Measurements from ENCODE around the gene PAK1IP1. TPM values are rescaled to one million over a fixed set of nuclear protein-coding genes. Genes with fewer than 3 reads are reported as not detected.
"Not testable (repeated sequence)": the region's sequence is repeated elsewhere in the genome, so short reads cannot be mapped to it uniquely, and the experiment has no call there.

The PAK1IP1 gene
- total RNA-seq, 2 experiments from 2014 or later: 16.9 to 17.6 TPM

DNA sequence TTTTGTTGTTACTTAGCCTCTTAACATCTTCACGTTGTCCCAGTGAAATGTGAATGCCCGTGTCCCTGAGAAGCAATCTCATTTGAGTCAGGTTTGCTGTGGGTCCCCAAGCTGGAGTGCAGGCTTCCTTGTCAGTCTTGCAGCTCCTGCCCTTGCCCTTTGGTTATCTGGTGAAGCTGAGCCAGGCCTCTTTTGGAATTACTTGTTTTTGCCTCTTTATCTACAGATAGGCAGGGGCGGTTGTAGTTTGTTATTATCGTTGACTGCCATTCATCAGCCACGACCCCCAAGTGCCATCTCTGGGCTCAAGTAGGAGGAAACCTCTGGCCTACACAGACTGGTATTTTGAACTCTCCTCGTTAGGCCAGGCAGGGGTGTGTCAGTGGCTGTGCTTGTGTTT lies 30.3 kb downstream of the PAK1IP1 start:
- Mint-ChIP-seq H3K9me3 (ENCODE audit: insufficient read depth) (no peaks in the 10 kb centered on the region), H3K36me3 (ENCODE audit: low read depth) (peaks cover 27% of the 10 kb centered on the region), H3K27ac (no peak overlapping the region), H3K4me1 (ENCODE audit: low read depth) (peaks cover 45% of the 10 kb centered on the region), H3K27me3 (ENCODE audit: low read depth) (no peaks in the 10 kb centered on the region), H3K4me3 (no peak overlapping the region)
- ChIA-PET POLR2A (no interaction called here), CTCF (interaction anchor here (1.6 kb wide), 1 partner anchor 34 kb away, joined by 4 read pairs; no protein-coding TSS in a partner anchor)
- ATAC-seq (no peak), DNase-seq (no peak)

DNA sequence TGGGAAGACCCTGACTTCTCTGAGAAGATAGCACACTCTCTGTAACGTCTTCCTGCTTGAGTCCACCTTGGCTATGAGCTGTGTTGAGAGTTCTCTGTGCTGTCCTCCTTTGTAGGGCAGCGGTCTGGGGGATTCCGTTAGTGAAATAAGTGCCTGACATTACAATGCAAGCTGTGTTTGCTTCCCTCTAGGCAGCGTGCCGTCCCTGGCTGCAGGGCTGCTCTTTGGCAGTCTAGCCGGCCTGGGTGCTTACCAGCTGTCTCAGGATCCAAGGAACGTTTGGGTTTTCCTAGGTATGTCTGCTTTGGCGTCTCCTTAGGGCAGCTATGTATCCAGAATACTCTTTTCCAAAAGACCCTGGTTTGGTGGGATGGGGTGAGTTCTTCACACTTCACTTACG lies 30.9 kb downstream of the PAK1IP1 start:
- H3K27ac Mint-ChIP-seq: peak overlapping the region; percentile 39
- peaks cover 44% of the 10 kb centered on the region for H3K4me1 Mint-ChIP-seq (ENCODE audit: low read depth)
- no peak for ATAC-seq
- H3K36me3 Mint-ChIP-seq (ENCODE audit: low read depth): peaks cover 34% of the 10 kb centered on the region
- ChIA-PET CTCF (interaction anchor here (0.9 to 1.6 kb wide), 2 partner anchors 31 to 33 kb away, joined by 3 to 4 read pairs; partner anchors contain the start of gene PAK1IP1), POLR2A (no interaction called here)
- DNase-seq: no peak
- no peak overlapping the region for H3K4me3 Mint-ChIP-seq
- no peaks in the 10 kb centered on the region for H3K27me3 Mint-ChIP-seq (ENCODE audit: low read depth)
- no peaks in the 10 kb centered on the region for H3K9me3 Mint-ChIP-seq (ENCODE audit: insufficient read depth)

DNA sequence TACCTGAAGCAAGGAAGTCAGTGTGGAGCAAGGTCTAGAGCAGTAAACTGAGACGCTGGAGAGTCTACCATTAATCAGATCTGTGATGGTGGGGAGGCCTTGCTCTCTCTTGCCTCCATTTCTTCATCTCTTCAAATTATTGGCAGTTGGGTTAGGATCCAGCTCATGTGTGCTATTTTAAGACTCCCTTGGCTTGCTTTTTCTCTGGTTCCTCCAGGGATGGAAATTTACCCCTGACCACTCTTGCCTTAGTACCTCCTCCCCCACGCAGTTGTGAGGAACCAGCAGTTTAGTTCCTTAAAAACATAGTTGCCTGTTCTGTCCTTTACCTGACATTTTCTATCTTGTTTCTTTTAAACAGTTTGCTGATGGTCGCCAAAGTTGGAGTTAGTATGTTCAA lies 35.5 kb downstream of the PAK1IP1 start:
- ChIA-PET CTCF (interaction anchor here (1.1 kb wide), 1 partner anchor 23 kb away, joined by 3 read pairs; no protein-coding TSS in a partner anchor), POLR2A (no interaction called here)
- DNase-seq: no peak
- Mint-ChIP-seq H3K36me3 (ENCODE audit: low read depth) (peaks cover 40% of the 10 kb centered on the region), H3K27ac (no peak overlapping the region), H3K4me3 (no peak overlapping the region), H3K4me1 (ENCODE audit: low read depth) (peaks cover 3% of the 10 kb centered on the region), H3K9me3 (ENCODE audit: insufficient read depth) (no peaks in the 10 kb centered on the region), H3K27me3 (ENCODE audit: low read depth) (no peaks in the 10 kb centered on the region)
- no peak for ATAC-seq

DNA sequence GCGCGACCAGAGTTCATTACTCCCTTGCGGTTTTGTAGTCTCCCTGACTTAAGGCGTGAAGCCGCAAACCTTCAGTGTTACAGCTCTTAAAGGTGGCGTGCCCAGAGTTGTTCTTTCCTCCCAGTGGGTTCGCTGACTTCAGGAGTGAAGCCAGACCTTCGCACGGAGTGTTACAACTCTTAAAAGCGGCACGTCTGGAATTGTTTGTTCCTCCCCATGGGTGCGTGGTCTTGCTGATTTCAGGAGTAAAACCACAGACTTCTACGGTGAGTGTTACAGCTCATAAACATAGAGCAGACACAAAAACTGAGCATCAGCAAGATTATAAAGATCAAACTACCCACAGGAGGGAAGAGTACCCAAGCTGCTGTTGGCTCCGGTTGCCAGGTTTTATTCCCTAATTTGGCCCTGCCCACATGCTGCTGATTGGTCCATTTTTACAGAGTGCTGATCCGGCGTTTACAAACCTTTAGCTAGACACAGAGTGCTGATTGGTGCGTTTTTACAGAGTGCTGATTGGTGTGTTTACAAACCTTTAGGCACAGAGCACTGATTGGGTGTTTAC lies 38.5 kb downstream of the PAK1IP1 start:
- Mint-ChIP-seq H3K9me3 (ENCODE audit: insufficient read depth) (no peaks in the 10 kb centered on the region), H3K27me3 (ENCODE audit: low read depth) (no peaks in the 10 kb centered on the region), H3K27ac (no peak overlapping the region), H3K36me3 (ENCODE audit: low read depth) (peaks cover 24% of the 10 kb centered on the region), H3K4me3 (no peak overlapping the region), H3K4me1 (ENCODE audit: low read depth) (no peaks in the 10 kb centered on the region)
- POLR2A ChIA-PET: interaction anchor here (1.1 to 2.0 kb wide), 3 partner anchors 12 to 14 kb away, joined by 3 to 7 read pairs (median 5); no protein-coding TSS in a partner anchor
- CTCF ChIA-PET: interaction anchor here (1.5 kb wide), 1 partner anchor 9 kb away, joined by 6 read pairs; no protein-coding TSS in a partner anchor
- no peak for DNase-seq
- ATAC-seq: peak; percentile 30

DNA sequence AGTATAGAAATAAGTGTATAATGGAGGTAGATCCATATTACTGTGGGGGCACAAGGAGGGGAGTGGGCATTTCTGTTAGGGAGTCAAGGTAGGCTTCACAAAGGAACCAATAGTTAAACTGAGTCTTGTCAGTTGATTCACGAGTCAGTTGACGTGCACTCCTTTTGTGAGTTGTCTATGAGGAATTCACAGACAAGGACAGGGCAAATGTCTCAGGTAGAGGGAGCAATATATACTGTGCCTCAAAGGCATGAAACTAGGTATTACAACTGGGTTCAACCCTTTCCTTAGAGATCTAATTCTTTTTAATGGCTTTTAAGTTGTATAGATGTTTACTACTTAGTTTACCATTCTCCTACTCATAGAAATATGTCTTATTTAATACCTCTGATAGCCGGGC lies 39.1 kb downstream of the PAK1IP1 start:
- Mint-ChIP-seq H3K36me3 (ENCODE audit: low read depth) (peaks cover 22% of the 10 kb centered on the region), H3K27me3 (ENCODE audit: low read depth) (no peaks in the 10 kb centered on the region), H3K4me3 (no peak overlapping the region), H3K4me1 (ENCODE audit: low read depth) (no peaks in the 10 kb centered on the region), H3K9me3 (ENCODE audit: insufficient read depth) (no peaks in the 10 kb centered on the region), H3K27ac (no peak overlapping the region)
- DNase-seq (no peak), ATAC-seq (no peak)
- ChIA-PET CTCF (interaction anchor here (1.2 to 1.5 kb wide), 2 partner anchors 10 to 256 kb away, joined by 3 to 6 read pairs; no protein-coding TSS in a partner anchor), POLR2A (interaction anchor here (2.0 kb wide), 1 partner anchor 13 kb away, joined by 7 read pairs; no protein-coding TSS in a partner anchor)

DNA sequence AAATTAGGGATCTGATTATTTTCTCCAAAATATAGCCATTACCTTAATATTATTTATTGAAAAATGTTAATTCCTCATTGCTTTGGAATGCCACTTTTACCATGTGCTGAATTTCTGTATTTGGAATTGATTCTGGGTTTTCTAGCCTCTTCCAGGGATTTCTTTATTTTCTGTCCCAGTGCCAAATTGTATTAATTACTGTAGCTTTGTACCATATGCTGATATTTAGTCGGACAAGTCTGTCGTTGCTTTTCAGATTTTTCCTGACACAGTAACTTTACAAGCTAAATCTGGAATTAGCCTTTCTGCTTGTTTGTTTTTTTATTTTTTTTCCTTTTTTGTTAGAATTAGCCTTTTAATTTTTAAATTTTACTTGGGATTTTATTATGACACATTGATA lies 42.0 kb downstream of the PAK1IP1 start:
- DNase-seq (no peak), ATAC-seq (no peak)
- POLR2A ChIA-PET: no interaction called here
- CTCF ChIA-PET: no interaction called here
- Mint-ChIP-seq H3K27ac (no peak overlapping the region), H3K4me3 (no peak overlapping the region), H3K9me3 (ENCODE audit: insufficient read depth) (no peaks in the 10 kb centered on the region), H3K36me3 (ENCODE audit: low read depth) (peaks cover 14% of the 10 kb centered on the region), H3K4me1 (ENCODE audit: low read depth) (no peaks in the 10 kb centered on the region), H3K27me3 (ENCODE audit: low read depth) (no peaks in the 10 kb centered on the region)

DNA sequence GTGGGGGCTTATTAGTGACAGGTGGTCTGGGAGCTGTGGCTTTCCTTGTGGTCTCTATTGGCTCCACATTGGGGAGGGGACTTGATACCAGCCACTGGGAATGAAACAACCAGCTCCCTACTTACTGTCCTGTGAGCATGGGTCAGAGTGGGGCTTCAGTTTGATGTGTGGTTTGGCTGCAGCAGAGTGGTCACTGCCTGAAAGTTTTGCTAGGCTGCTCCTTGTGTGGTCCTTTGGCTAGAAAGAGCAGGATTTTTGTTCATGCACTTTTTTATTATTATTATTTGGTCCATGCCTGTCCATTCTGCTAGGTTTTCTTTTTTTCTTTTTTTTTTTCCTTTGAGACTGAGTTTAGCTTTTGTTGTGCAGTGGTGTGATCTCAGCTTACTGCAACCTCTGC lies 45.3 kb downstream of the PAK1IP1 start:
- Mint-ChIP-seq H3K9me3 (ENCODE audit: insufficient read depth) (no peaks in the 10 kb centered on the region), H3K4me3 (no peak overlapping the region), H3K36me3 (ENCODE audit: low read depth) (peaks cover 5% of the 10 kb centered on the region), H3K4me1 (ENCODE audit: low read depth) (peaks cover 2% of the 10 kb centered on the region), H3K27ac (no peak overlapping the region), H3K27me3 (ENCODE audit: low read depth) (no peaks in the 10 kb centered on the region)
- POLR2A ChIA-PET: no interaction called here
- no peak for ATAC-seq
- CTCF ChIA-PET: no interaction called here
- DNase-seq: no peak

DNA sequence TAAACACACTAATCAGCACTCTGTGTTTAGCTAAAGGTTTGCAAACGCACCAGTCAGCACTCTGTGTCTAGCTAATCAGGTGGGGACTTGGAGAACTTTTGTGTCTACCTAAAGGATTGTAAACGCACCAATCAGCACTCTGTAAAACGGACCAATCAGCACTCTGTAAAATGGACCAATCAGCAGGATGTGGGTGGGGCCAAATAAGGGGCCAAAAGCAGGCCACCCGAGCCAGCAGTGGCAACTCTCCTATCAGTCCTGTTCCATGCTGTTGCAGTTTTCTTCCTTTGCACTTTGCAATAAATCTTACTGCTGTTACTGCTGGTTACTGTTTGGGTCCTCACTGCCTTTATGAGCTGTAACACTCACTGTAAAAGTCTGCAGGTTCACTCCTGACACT lies 46.9 kb downstream of the PAK1IP1 start:
- H3K27ac Mint-ChIP-seq; DNase-seq; H3K4me3 Mint-ChIP-seq; H3K36me3 Mint-ChIP-seq (ENCODE audit: low read depth); ATAC-seq; H3K27me3 Mint-ChIP-seq (ENCODE audit: low read depth); H3K9me3 Mint-ChIP-seq (ENCODE audit: insufficient read depth): not testable (repeated sequence)
- POLR2A ChIA-PET: interaction anchor here (1.1 to 2.0 kb wide), 2 partner anchors 21 to 22 kb away, joined by 3 to 7 read pairs; no protein-coding TSS in a partner anchor
- peaks cover 13% of the 10 kb centered on the region for H3K4me1 Mint-ChIP-seq (ENCODE audit: low read depth)
- CTCF ChIA-PET: interaction anchor here (1.4 kb wide), 1 partner anchor 18 kb away, joined by 5 read pairs; no protein-coding TSS in a partner anchor

DNA sequence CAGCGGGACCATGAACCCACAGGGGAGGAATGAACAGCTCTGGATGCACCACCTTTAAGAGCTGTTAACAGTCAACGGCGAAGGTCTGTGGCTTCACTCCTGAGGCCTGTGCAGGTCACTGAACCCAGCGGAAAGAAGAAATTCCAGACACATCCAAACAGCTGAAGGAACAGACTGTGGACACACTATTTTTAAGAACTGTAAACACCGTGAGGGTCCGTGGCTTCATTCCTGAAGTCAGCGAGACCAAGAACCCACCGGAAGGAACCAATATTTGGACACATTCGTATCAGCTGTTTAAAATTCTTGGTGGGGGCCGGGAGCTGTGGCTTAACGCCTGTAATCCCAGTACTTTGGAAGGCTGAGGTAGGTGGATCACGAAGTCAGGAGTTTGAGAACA lies 47.5 kb downstream of the PAK1IP1 start:
- no peak overlapping the region for H3K4me3 Mint-ChIP-seq
- no peaks in the 10 kb centered on the region for H3K27me3 Mint-ChIP-seq (ENCODE audit: low read depth)
- peaks cover 17% of the 10 kb centered on the region for H3K4me1 Mint-ChIP-seq (ENCODE audit: low read depth)
- ATAC-seq: no peak
- no peaks in the 10 kb centered on the region for H3K9me3 Mint-ChIP-seq (ENCODE audit: insufficient read depth)
- no peak overlapping the region for H3K27ac Mint-ChIP-seq
- peaks cover 8% of the 10 kb centered on the region for H3K36me3 Mint-ChIP-seq (ENCODE audit: low read depth)
- ChIA-PET POLR2A (interaction anchor here (1.1 to 2.0 kb wide), 2 partner anchors 21 to 23 kb away, joined by 3 to 7 read pairs; no protein-coding TSS in a partner anchor), CTCF (interaction anchor here (1.1 to 1.4 kb wide), 2 partner anchors 17 to 21 kb away, joined by 4 to 5 read pairs; no protein-coding TSS in a partner anchor)
- DNase-seq: no peak

DNA sequence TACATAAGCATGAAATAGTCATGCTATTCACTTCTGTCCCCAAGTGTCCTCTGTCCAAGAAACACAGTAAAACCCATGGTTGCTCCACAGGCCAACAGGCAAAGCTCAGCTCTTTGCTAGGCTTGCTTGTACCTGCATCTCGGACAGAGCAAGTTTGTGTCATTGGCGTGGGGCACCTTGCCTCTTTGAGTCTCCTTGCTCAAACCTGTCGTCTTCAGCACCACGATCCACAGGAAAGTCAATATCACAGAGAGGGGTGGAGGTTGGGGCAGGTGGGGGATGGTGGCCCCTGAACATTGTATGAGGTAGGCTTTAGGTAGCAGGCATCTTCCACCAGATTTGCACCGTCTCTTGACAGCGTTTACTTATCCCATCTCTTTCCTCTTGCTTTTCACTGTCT lies 48.7 kb downstream of the PAK1IP1 start:
- Mint-ChIP-seq H3K27me3 (ENCODE audit: low read depth) (no peaks in the 10 kb centered on the region), H3K4me3 (no peak overlapping the region), H3K9me3 (ENCODE audit: insufficient read depth) (no peaks in the 10 kb centered on the region), H3K36me3 (ENCODE audit: low read depth) (peaks cover 15% of the 10 kb centered on the region), H3K27ac (no peak overlapping the region), H3K4me1 (ENCODE audit: low read depth) (peaks cover 18% of the 10 kb centered on the region)
- DNase-seq (no peak), ATAC-seq (no peak)
- ChIA-PET CTCF (interaction anchor here (1.1 kb wide), 1 partner anchor 22 kb away, joined by 4 read pairs; no protein-coding TSS in a partner anchor), POLR2A (no interaction called here)

DNA sequence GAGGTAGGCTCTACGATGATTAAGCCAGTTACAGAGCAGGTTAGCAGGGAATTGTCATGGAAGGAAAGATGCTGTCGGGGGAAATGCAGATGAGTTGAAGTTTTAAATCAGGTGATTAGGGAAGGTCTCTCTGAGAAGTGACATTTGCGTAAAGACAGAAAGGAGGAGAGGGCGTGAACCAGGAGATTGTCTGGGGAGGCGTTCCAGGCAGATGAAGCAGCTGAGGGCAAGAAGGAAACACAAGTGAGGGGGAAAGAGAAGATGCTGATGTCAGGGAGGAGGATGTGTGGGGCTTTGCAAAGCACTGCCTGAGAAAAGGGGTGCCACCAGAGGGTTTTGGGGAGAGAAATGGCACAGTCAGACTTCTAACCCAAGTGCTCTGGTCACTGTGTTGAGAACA lies 50.3 kb downstream of the PAK1IP1 start:
- ChIA-PET POLR2A (interaction anchor here (0.5 kb wide), 1 partner anchor 93 kb away, joined by 3 read pairs; the partner anchor contains the start of gene MAK), CTCF (no interaction called here)
- Mint-ChIP-seq H3K27ac (no peak overlapping the region), H3K4me1 (ENCODE audit: low read depth) (peaks cover 34% of the 10 kb centered on the region), H3K27me3 (ENCODE audit: low read depth) (no peaks in the 10 kb centered on the region), H3K36me3 (ENCODE audit: low read depth) (peaks cover 22% of the 10 kb centered on the region), H3K4me3 (no peak overlapping the region), H3K9me3 (ENCODE audit: insufficient read depth) (no peaks in the 10 kb centered on the region)
- ATAC-seq (no peak), DNase-seq (no peak)

DNA sequence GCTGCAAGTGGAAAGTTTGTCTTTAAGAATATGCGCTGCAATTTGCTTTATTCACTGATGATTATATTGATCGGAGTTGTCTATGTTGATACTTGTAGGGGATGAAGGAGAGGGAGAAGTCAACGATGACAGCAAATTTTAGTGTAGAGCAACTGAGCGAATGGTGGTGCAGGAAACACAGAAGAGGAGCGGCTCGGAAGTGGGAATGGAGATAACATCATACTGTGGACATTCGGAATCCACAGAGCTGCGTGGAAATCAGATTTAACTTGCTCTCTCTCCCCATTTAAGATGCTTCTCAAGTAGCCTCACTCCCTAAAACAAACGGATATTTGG lies 52.1 kb downstream of the PAK1IP1 start:
- Mint-ChIP-seq H3K4me1 (ENCODE audit: low read depth) (peaks cover 45% of the 10 kb centered on the region), H3K4me3 (peak overlapping the region; percentile 96), H3K36me3 (ENCODE audit: low read depth) (peaks cover 33% of the 10 kb centered on the region), H3K27ac (peak overlapping the region; percentile 95), H3K27me3 (ENCODE audit: low read depth) (no peaks in the 10 kb centered on the region), H3K9me3 (ENCODE audit: insufficient read depth) (no peaks in the 10 kb centered on the region)
- ATAC-seq: no peak
- DNase-seq: no peak
- ChIA-PET CTCF (interaction anchor here (0.6 to 2.1 kb wide), 9 partner anchors 13 to 268 kb away, joined by 3 to 11 read pairs (median 4); partner anchors contain the start of genes C6orf52, PAK1IP1 and TMEM14C), POLR2A (interaction anchor here (0.6 to 3.9 kb wide), 7 partner anchors 9 to 219 kb away, joined by 3 to 39 read pairs (median 3); partner anchors contain the start of genes C6orf52, PAK1IP1 and TMEM14C)
